ENCODE measurements around the gene CCDC60. TPM values are rescaled to one million over a fixed set of nuclear protein-coding genes. Genes with fewer than 3 reads are reported as not detected.

Gene CCDC60
- total RNA-seq, 1 donor = not detected

DNA sequence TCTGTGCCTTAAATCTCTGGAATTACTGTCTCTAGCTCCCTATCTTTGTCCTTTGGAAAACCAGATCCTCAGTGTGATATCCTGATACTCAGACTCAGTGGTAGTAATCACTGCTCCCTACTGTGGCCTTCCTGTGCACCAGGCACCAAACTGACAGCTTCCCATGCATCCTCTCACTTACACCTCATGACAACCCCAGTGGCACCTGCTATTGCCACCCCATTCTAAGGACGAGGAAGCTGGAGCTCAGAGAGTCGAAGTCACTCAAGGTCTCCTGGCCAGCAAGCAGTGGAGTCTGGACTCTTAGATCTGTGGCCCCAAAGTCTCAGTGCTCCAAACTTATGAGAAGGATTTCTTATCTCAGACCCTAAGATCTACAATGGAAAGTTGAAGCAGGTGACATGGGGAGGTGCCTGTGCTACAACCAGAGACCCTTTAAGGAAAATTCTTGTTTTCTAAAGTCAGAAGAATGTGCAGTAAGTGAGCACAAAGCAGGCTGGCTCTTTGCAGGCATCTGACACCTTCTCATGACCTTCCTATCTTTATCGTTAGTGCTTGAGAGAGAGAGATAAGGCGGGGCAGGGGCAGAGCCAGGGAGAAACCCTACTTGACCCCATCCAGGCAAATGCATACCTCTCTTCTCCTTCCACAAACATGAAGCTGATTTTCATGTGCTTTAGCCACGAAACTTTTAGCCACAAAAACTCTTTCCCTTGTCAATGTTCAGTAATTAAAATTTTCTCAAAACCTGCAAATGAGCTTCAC lies 47.1 kb downstream of the CCDC60 start:
- DNase-seq (ENCODE audit: low read depth in 2 of 3, low spot score in 2 of 3) = no peak

DNA sequence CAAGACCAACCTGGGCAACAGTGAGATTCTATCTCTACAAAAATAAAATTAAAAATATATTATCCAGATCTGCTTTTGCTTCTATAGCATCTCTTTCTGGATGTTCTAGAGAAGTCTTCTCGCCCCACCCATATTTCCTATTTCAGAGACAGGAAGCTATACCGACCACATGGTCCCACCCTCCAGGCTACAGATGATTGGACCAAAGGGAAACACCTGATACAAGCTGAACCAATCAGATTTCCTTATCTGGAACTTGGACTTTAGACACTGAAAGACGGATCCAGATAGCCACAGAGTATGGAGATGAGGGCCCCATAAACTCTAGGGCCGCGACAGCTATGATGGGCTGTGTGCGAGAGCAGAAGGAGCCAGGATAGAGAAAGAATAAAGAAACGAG lies 48.7 kb downstream of the CCDC60 start:
- DNase-seq (ENCODE audit: low read depth in 2 of 3, low spot score in 2 of 3) = no peak

DNA sequence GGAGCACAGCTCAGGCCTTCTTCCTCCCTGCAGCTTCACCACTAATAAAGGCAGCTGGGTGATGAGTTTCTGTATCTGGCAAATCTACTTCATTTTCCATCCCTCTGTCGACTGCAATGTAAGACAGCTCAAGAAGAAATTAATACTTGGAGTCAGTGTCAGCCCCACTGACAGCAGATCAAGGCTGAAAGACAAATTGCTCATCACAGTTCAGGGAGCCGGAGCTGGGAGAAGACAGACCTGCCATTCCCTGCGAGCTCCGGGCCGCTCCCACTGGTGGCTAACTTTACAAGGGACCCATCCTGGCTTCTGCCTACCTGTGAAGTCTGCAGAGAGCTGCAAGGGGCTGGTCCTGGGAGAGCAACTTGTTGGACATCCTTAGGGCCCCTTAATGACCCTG lies 49.8 kb downstream of the CCDC60 start:
- DNase-seq (ENCODE audit: low read depth in 2 of 3, low spot score in 2 of 3) = no peak

DNA sequence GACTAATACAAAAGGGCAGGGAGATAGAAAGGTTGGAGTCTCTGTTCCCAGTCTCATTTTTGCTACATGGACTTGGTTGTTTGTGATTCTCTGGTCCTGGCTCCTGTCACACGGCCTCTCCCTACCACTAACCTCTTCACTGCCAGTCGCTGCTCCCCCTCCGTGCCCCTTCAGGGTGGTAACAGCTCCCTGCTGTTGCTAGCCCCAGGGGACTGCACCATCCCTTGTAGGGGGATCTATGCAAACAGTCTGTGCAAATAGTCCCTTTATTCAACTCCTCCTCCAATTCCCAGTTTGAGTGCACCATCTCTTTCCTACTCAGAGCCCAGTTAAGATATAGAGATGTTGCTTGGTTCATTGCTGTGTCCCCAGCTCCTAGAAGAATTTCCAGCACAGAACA lies 51.1 kb downstream of the CCDC60 start:
- no peak for DNase-seq (ENCODE audit: low read depth in 2 of 3, low spot score in 2 of 3)

DNA sequence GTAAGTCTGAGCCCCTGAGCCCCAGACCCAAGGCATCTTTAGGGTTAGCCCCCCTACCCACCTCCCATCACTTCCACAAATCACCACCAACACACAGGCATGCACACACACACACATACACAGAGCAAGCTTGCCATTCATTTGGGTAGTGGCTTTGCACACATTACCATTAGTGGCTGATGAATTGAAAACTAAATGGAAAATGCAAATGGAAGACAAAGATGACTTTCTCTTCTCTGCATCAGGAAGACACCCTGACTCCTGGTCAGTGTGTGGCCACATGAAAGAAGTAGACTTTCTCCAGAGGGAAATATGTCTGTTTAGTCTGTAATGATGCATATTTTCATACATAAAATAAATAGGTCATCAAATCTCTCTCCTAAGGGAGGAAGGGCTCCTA lies 55.2 kb downstream of the CCDC60 start:
- no peak for DNase-seq (ENCODE audit: low read depth in 2 of 3, low spot score in 2 of 3)

DNA sequence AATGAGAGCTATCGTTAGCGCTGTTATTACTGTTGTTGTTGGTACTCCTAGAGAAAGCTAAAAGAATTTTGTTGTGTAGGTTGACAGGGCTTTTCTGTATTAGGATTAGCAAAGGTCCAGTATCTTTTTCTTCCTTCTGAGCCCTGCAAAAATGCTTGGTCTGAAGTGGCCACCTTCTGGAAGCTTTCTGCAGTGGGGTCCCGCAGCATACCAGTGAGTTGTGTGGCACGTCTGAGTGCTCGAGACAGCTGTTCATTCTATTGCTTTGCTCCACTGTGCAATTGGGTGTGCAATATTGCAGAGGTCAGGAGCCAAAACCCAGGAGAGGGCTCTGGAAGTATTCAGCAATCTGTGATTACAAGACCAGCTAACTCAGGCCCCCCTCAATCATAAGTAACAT lies 57.1 kb downstream of the CCDC60 start:
- DNase-seq (ENCODE audit: low read depth in 2 of 3, low spot score in 2 of 3) = no peak

DNA sequence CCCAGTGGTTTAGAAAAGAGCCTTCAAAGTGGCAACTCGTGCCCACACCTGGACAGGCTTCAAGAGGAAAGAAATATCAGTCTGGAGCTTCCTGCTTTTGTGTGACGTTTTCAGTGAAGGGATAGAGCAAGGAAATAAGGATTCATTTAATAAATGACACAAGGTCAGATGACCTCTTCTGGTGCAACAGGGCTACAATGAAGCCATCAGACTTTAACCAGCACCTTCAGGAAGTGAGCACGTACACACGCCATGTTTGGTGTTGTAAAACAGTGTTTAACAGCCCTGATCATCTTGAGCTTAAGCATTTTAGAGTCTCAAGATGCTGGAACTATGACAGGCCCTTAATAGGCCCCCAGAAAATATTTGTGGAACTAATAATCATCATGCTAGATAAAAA lies 59.1 kb downstream of the CCDC60 start:
- DNase-seq (ENCODE audit: low read depth in 2 of 3, low spot score in 2 of 3) = no peak

DNA sequence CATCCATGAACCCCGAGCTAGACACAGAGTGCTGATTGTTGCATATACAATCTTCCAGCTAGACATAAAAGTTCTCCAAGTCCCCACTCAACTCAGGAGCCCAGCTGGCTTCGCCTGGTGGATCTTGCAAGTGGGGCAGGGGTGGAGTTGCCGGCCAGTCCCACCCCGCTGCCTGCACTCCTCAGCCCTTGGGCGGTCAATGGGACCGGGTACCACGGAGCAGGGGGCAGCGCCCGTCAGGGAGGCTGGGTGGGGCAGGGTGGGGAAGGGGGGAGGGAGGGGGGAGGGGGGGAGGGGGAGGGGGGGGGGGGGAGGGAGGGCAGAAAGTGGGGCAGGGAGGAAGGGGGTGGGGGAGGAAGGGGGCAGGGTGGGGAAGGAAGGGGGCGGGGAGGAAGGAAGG lies 63.0 kb downstream of the CCDC60 start:
- no peak for DNase-seq (ENCODE audit: low read depth in 2 of 3, low spot score in 2 of 3)

DNA sequence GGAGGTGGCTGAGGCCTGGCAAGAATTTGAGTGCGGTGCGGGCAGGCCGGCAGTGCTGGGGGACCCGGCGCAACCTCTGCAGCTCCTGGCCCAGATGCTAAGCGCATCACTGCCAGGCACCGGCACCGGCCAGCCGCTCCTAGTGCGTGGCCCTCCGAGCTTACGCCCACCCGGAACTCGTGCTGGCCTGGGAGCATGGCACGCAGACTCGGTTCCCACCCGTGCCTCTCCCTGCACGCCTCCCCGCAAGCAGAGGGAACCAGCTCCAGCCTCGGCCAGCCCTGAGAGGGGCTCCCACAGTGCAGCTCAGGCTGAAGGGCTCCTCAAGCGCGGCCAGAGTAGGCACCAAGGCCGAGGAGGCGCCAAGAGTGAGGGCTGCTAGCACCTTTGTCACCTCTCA lies 63.7 kb downstream of the CCDC60 start:
- DNase-seq (ENCODE audit: low read depth in 2 of 3, low spot score in 2 of 3) = no peak

DNA sequence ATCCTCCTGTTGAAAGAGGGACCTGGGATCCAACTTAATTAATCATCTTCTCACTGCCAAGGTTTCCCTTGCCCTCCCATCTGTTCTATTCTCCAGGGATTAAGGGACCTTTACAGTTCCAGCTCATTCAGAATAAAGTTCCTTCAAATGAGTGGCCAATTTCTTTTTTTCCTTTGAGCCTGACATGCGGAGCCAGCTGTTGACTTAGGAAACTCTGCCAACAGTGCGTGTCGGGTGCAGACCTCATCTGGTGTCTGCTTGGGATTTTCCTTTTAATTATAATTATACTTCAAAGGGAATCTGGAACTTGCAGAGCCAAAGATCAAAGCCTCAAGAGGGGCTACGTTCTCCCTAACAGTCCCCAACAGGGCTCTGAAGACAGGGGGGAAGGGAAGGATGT lies 64.8 kb downstream of the CCDC60 start:
- no peak for DNase-seq (ENCODE audit: low read depth in 2 of 3, low spot score in 2 of 3)

DNA sequence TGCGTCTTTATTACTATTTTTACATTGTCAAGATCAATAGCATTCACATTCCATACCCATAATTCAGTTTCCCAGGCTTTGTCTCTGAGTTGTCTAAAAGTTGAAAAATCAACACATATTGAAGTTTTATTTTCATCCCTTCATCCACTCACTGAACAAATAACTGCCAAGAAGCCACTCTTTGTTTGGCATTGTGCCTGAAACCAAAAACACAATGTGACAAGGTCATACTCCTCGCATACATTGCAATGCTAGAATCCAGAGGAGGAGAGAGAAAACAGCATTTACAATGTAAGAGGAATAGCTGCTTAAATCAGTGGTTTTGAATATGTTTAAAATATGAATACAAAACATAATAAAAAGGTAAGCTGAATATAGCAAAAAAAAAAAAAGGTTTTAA lies 71.8 kb downstream of the CCDC60 start:
- no peak for DNase-seq (ENCODE audit: low read depth in 2 of 3, low spot score in 2 of 3)

DNA sequence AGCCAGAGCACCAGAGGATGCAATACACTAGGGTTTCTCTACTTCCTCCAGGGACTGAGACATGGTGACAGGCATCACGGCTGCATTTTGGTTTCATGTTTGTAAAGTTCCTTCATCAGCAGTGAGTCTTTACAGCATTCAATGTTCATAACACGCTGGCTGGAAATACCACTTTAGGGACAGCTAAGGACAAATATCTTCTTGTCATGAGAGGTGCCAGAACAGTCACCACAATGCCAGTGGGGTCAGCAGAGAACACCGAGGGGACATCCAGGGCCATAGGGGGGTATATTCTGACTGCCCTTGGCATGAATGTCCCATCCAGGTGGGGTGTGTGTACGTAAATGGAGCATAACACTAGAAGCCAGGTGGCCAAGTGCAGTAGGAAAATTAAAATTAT lies 72.3 kb downstream of the CCDC60 start:
- no peak for DNase-seq (ENCODE audit: low read depth in 2 of 3, low spot score in 2 of 3)

DNA sequence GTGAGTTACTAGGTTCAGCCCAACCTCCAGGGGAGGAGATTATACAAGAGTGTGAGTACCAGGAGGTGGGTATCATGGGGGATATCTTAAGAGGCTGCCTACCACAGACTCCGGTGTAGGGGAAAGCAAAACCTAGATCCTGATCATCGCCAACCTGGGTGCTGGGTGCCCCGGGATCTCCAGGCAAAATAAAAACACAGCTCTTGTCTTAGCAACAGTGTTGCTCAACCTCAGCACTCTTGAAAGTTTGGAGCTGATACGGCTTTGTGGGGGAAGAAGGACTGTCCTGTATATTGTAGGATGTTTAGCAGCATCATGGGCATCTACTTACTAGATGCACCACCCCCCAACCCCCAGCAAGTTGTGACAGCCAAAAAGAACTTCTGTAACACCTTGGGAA lies 74.5 kb downstream of the CCDC60 start:
- DNase-seq (ENCODE audit: low read depth in 2 of 3, low spot score in 2 of 3) = no peak

DNA sequence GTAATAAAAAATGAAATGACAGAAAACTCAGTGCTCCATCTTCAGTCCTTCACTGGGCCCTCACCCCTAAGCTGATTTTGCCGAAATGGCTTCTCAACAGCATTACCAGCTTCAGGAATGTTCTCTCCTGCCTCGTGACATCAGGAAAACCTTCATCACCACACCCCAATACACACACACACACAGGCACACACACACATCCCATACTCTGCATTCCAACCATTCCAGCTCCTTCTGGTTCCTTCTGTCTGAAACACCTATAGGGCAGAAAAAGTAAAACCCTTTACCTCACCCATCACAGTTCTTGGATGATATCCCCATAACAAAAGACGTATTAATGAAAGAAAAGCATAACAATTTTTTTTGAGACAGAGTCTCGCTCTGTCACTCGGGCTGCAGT lies 75.9 kb downstream of the CCDC60 start:
- DNase-seq (ENCODE audit: low read depth in 2 of 3, low spot score in 2 of 3) = no peak

DNA sequence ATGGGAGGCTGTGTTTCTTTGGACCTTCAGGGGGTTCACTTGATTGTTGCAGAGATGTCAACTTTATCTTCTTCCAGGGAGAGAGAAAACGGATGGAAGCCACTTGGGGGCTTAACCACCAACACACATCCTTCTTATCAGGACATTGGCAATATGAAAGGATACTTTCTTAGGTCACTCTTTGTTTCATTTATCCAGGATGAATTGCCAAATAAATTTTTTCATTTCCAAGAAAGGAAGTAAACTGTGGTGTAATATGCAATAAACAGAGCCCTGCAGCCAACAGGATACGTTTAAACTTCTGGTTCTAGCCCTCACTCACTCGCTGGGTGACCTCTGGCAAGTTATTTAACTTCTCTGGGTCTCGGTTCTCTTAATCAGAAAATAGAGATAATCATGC lies 77.8 kb downstream of the CCDC60 start:
- no peak for DNase-seq (ENCODE audit: low read depth in 2 of 3, low spot score in 2 of 3)

DNA sequence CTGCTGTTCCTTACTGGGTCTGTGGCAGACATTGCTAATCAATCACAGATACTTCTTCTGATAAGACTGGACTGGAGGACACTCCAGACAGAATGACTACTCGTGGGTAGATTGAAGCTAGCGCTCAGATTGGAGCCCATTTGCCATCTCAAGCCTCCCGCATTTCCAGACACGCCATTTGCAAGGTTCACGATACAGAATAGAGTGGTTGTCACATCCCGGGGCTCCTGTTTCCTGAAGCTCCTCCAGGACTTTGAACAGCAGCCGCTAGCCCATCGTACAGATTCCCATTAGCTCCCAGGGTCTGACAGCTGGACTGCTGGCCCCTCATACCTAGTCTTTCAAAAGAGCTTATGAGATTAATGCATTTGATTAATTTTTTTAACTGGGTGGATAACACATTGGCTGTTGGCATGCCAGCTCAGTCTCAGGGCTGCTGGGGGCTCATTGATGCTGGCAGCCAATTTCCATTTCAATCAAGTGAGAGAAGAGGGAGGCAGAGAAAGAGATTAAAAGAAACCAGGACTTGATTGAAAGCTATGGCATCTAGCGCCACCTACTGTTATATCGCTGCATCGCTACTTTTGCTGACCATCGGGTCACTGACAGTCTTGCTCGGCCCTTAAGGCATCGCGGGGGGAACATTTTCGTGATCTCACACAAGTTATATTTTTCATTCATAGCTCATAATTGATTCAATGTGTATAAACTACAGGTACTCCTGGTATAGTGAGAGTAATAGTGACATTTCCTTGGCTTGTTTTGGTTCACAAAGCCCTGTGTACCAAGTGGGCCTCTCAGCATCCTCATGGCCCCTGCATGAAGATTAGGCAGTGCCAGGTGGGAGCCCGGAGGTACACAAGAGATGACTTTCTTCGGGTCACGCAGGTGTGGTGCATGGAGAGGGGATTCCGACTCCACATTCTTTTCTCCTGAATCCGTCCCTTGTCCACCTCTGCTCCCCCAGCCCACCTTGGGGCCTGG lies 78.6 kb downstream of the CCDC60 start:
- DNase-seq (ENCODE audit: low read depth in 2 of 3, low spot score in 2 of 3) = peak in 2 of 3 donors; percentile 49 to 50

DNA sequence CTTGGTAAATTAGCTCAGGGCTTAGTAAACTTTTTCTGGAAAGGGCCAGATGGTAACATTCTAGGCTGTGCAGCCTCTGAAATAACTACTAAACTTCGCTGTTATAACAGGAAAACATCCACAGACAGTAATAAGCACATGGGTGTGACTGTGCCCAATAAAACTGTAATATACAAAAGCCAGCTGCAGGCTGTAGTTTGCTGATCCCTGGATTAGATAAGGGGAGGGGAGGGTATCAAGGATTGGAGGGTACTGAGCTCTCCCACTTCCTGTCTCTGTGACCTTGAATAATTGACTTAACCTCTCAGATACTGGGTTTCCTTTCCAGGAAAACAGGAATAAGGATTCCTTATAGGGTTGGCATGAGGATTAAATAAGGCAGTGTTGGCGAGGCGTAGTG lies 81.2 kb downstream of the CCDC60 start:
- no peak for DNase-seq (ENCODE audit: low read depth in 2 of 3, low spot score in 2 of 3)

DNA sequence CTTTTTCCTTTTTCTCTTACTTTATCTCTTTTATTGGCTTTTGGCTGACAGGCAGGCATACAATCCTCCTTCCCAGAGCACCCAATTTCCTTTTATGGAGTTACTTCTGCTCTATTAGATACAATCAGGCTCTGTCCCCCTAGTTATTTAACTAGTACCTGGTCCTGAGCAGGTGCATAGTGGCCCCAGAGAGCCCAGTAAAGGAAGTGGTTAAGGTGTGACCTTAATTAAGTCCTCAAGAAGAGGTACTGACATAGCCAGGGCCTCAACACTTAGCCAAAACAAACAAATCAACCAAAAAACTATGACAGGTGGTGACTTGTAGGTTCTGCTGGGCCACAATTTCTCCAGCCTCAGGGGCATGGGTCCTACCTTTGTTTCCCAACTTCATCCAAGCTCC lies 82.9 kb downstream of the CCDC60 start:
- no peak for DNase-seq (ENCODE audit: low read depth in 2 of 3, low spot score in 2 of 3)

DNA sequence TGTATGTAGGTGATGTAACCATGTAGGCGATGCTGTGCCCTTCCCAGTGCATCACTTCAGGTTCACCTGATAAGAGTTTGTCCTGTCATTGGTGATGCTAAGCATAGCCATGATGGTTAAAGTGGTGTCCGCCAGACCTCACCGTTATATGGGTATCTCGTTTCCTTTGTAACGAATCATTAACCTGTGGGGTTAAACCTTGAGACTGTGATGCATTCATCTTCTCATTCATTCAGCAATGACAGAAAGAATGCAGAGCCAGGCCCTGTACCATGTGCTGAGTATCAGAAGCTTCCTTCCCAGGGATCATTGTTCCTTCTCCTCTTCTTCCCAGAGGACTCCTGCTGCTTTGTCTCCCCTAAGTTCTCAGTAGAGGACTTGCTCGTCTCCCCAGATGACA lies 84.9 kb downstream of the CCDC60 start:
- no peak for DNase-seq (ENCODE audit: low read depth in 2 of 3, low spot score in 2 of 3)

DNA sequence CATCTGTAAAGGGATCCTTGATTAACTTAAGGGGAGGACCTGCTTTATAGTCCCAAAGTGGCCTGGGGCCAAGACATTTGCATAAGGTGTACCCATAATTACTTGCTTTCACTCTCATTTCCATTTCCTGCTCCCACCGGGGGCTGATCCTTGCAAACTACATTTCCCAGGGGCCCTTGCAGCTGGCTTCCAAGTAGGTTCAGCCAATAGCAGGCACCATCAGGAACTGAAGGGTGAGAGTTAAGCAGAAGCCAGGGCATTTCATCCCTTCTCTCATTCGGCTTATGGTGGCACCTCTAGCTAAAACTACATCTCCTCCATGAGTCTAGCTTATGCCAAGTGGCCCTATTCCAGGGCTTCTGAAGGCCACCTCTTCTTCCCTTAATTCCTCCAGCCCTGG lies 88.8 kb downstream of the CCDC60 start:
- no peak for DNase-seq (ENCODE audit: low read depth in 2 of 3, low spot score in 2 of 3)

DNA sequence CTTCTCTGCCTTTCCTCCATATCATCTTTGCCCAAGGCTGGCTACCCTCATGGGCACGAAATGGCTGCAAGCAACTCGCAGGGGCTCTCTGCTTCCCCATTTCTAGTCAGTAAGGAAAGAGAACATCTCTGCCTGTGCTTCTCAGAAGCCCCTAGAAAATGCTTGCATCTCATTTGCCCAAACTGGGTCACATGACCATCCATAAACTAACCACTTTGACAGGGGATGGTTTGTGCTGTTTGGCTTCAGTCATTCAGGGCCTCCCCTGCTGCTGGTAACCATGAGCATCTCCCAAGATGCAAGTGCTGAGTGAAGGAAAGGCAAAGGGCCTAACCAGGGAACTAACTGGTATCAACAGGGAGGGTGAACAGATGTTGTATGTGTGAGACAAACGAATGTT lies 91.1 kb downstream of the CCDC60 start:
- no peak for DNase-seq (ENCODE audit: low read depth in 2 of 3, low spot score in 2 of 3)

DNA sequence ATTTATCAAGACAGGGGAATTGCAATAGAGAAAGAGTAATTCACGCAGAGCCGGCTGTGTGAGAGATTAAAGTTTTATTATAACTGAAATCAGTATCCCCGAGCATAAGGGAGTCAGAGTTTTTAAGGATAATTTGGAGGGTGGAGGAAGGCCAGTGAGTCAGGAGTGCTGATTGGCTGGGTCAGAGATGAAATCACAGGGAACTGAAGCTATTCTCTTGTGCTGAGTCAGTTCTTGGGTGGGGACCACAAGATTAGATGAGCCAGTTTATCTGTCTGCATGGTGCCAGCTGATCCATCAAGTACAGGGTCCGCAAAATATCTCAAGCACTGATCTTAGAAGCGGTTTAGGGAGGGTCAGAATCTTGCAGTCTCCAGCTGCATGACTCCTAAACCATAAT lies 96.6 kb downstream of the CCDC60 start:
- no peak for DNase-seq (ENCODE audit: low read depth in 2 of 3, low spot score in 2 of 3)

Measured in hematopoietic multipotent progenitor cell (in vitro differentiated cells).